GM21390 (cell line): ENCODE data around the gene HK1.
A peak's percentile ranks its signal among the peaks of the same experiment; 100 is the strongest.
"Not testable (repeated sequence)": the region's sequence is repeated elsewhere in the genome, so short reads cannot be mapped to it uniquely, and the experiment has no call there.

Experiments
- ATAC-seq: cut with Tn5 transposase; IDR thresholded peaks from one replicate; pipeline ENCODE4 v1.9.1; 2021; ENCODE audit not compliant: unreplicated experiment

HK1 gene

DNA sequence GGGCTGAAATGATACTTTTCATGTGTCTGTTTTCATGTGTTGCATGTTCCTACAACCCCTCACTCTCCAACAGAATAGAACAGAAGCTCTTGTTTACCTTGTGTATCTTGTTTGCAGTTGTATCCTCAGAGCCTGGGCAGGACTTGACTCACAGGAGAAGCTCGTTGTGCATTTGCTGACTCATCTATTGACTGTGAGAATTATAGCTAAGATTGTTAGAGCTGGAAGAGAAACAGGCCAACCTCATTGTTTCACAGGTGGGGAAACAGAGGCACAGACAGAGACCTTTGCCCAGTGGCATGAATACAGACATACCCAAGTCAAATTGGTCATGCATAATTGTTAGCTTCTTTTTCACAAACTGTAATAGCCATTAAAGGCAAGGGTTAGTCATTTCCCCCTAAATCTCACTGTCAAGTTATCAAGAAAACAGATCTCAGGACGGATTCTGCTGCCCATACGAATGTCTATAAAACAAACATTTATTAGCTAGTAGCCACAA is 168.4 kb downstream of the HK1 start:
- no peak for ATAC-seq

DNA sequence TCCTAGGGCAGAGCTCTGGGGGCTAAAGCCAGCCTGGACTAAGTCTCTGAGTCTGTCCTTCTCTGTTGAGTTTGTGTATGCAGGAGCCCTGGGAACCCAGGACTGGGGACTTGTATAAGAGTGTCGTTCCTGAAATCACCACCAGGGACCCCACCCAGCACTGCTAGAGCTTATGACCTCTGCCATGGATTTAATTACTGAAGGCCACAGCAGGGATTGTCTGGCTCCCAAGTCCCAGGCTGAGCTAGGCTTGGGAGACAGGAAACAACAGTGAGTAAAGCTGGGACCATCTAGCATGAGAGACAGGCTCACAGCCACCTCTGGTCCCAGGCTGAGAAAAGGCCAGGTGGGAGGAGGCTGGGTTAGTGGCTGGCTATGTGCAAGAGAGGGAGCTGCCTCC is 171.5 kb downstream of the HK1 start:
- ATAC-seq = no peak

DNA sequence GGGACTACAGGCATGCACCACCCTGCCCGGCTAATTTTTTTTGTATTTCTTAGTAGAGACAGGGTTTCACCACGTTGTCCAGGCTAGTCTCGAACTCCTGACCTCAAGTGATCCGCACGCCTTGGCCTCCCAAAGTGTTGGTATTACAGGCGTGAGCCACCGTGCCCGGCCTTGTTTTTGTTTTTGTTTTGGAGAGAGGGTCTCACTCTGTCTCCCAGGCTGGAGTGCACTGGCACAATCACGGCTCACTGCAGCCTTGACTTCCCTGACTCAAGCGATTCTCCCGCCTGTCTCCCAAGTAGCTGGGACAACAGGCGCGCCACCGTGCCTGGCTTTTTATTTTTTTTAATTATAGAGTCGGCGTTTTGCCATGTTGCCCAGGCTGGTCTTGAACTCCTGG is 172.1 kb downstream of the HK1 start:
- ATAC-seq = not testable (repeated sequence)

DNA sequence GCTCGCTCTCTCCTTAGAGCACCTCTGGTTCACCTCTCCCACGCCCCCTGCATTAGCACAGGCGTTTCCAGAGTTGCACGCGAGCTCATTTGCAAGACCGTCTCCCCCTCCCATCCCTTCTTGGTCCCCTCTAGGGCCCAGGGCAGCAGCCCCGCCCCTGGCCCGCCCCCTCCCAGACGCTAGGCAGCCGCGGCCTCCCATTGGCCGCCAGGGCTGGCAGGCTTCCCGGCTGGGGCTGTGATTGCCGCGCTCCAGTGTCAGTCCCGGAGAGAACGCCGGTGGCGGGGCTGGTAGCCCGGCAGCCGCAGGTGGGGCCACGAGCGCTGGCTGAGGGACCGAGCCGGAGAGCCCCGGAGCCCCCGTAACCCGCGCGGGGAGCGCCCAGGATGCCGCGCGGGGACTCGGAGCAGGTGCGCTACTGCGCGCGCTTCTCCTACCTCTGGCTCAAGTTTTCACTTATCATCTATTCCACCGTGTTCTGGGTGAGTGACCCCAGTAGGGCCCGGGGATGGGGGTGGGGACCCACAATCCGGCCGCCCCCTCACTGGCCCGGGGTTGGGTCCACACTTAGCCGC is 173.0 kb downstream of the HK1 start, which contains the start of gene TSPAN15:
TSPAN15 (plus strand) TSS at position 257 of the 575 bp plus-strand sequence; CDS start at position 387, 130 bp downstream.
- peak; percentile 87 for ATAC-seq
